ENCODE results near the gene SEBOX. TPM values are rescaled to one million over a fixed set of nuclear protein-coding genes. Genes with fewer than 3 reads are reported as not detected.
A peak's percentile ranks its signal among the peaks of the same experiment; 100 is the strongest.

Gene SEBOX
- total and polyA plus RNA-seq, 5 donors = not detected

GRCh38 chr17:28365487-28365886 is 488 bp upstream of the SEBOX start:
- H3K27me3 ChIP-seq (ENCODE audit: control insufficient read depth, insufficient read depth) = no peaks in the 10 kb centered on the region
- no peak overlapping the region for H3K4me3 ChIP-seq (ENCODE audit: low read length)
- ATAC-seq (no peak), DNase-seq (no peak)
- H3K4me1 ChIP-seq (ENCODE audit: control insufficient read depth, insufficient read depth, low read length) = peaks cover 7% of the 10 kb centered on the region
- H3K9me3 ChIP-seq (ENCODE audit: control insufficient read depth, low read length) = no peaks in the 10 kb centered on the region
- 86% methylated on average over 3 of the region's 3 CpGs for WGBS
- no peak overlapping the region for H3K27ac ChIP-seq (ENCODE audit: low read length)
- intact Hi-C loops (cut with DNase I) = no loop called here

- no peak for ATAC-seq
- Histone ChIP-seq H3K27me3 (ENCODE audit: control insufficient read depth, insufficient read depth) (no peaks in the 10 kb centered on the region), H3K4me1 (ENCODE audit: control insufficient read depth, insufficient read depth, low read length) (no peaks in the 10 kb centered on the region), H3K4me3 (ENCODE audit: low read length) (no peak overlapping the region), H3K27ac (ENCODE audit: low read length) (no peak overlapping the region), H3K9me3 (ENCODE audit: control insufficient read depth, low read length) (no peaks in the 10 kb centered on the region)
- WGBS = 90% methylated on average over 8 of the region's 8 CpGs
- intact Hi-C loops (cut with DNase I) = no loop called here
- DNase-seq = no peak
Measured at GRCh38 chr17:28363776-28364650, 986 bp downstream of the SEBOX start.

- Histone ChIP-seq H3K27me3 (ENCODE audit: control insufficient read depth, insufficient read depth) (no peaks in the 10 kb centered on the region), H3K9me3 (ENCODE audit: control insufficient read depth, low read length) (no peaks in the 10 kb centered on the region), H3K4me3 (ENCODE audit: low read length) (no peak overlapping the region), H3K4me1 (ENCODE audit: control insufficient read depth, insufficient read depth, low read length) (no peaks in the 10 kb centered on the region), H3K27ac (ENCODE audit: low read length) (no peak overlapping the region)
- ATAC-seq = no peak
- no peak for DNase-seq
- intact Hi-C loops (cut with DNase I) = no loop called here
- WGBS = 90% methylated on average over 5 of the region's 5 CpGs
Measured at GRCh38 chr17:28363186-28363585, 1.8 kb downstream of the SEBOX start.

GRCh38 chr17:28357901-28358197 is 7.2 kb downstream of the SEBOX start:
- WGBS = 8% methylated on average over 4 of the region's 4 CpGs
- DNase-seq = no peak
- peak overlapping the region; percentile 71 for H3K27ac ChIP-seq (ENCODE audit: low read length)

GRCh38 chr17:28357061-28357900 is 7.7 kb downstream of the SEBOX start, which contains the start of gene POLDIP2:
TSS of gene POLDIP2 (minus strand) at chr17:28357527. CDS start at chr17:28357448, 79 bp downstream.
- under 1% methylated on average over 80 of the region's 80 CpGs for whole genome bisulfite sequencing
- Histone ChIP-seq H3K4me1 (ENCODE audit: control insufficient read depth, insufficient read depth, low read length) (no peaks in the 10 kb centered on the region), H3K9me3 (ENCODE audit: control insufficient read depth, low read length) (no peaks in the 10 kb centered on the region), H3K27ac (ENCODE audit: low read length) (peak within 1 kb of the TSS; percentile 71), H3K27me3 (ENCODE audit: control insufficient read depth, insufficient read depth) (no peaks in the 10 kb centered on the region), H3K4me3 (ENCODE audit: low read length) (peak within 1 kb of the TSS; percentile 92)
- intact Hi-C loops (cut with DNase I) = no loop called here
- DNase-seq = peak; percentile 95 to 99 (median 98)
- peak; percentile 99 for ATAC-seq

More at GRCh38 chr17:28357901-28358197, 7.2 kb downstream of the SEBOX start:
- intact Hi-C loops (cut with DNase I) = no loop called here
- ATAC-seq = no peak
- no peaks in the 10 kb centered on the region for H3K4me1 ChIP-seq (ENCODE audit: control insufficient read depth, insufficient read depth, low read length)
- H3K27me3 ChIP-seq (ENCODE audit: control insufficient read depth, insufficient read depth) = no peaks in the 10 kb centered on the region
- H3K9me3 ChIP-seq (ENCODE audit: control insufficient read depth, low read length) = no peaks in the 10 kb centered on the region
- peak overlapping the region; percentile 92 for H3K4me3 ChIP-seq (ENCODE audit: low read length)

GRCh38 chr17:28350271-28350670 is 14.7 kb downstream of the SEBOX start:
- no peaks in the 10 kb centered on the region for H3K9me3 ChIP-seq (ENCODE audit: control insufficient read depth, low read length)
- ATAC-seq = no peak
- intact Hi-C loops (cut with DNase I) = no loop called here
- 93% methylated on average over 7 of the region's 7 CpGs for WGBS
- H3K4me3 ChIP-seq (ENCODE audit: low read length) = no peak overlapping the region
- H3K27ac ChIP-seq (ENCODE audit: low read length) = no peak overlapping the region
- H3K27me3 ChIP-seq (ENCODE audit: control insufficient read depth, insufficient read depth) = no peaks in the 10 kb centered on the region
- H3K4me1 ChIP-seq (ENCODE audit: control insufficient read depth, insufficient read depth, low read length) = peaks cover 2% of the 10 kb centered on the region
- no peak for DNase-seq

GRCh38 chr17:28348979-28349378 is 16.0 kb downstream of the SEBOX start:
- Histone ChIP-seq H3K4me1 (ENCODE audit: control insufficient read depth, insufficient read depth, low read length) (peaks cover 2% of the 10 kb centered on the region), H3K9me3 (ENCODE audit: control insufficient read depth, low read length) (no peaks in the 10 kb centered on the region), H3K27me3 (ENCODE audit: control insufficient read depth, insufficient read depth) (no peaks in the 10 kb centered on the region), H3K27ac (ENCODE audit: low read length) (no peak overlapping the region), H3K4me3 (ENCODE audit: low read length) (no peak overlapping the region)
- DNase-seq = no peak
- intact Hi-C loops (cut with DNase I) = no loop called here
- 81% methylated on average over 3 of the region's 3 CpGs for WGBS
- peak in 1 of 2 donors; percentile 21 for ATAC-seq

GRCh38 chr17:28347261-28347891 is 17.6 kb downstream of the SEBOX start:
- H3K27me3 ChIP-seq (ENCODE audit: control insufficient read depth, insufficient read depth) = no peaks in the 10 kb centered on the region
- peaks cover 2% of the 10 kb centered on the region for H3K4me1 ChIP-seq (ENCODE audit: control insufficient read depth, insufficient read depth, low read length)
- no peak for DNase-seq
- no peaks in the 10 kb centered on the region for H3K9me3 ChIP-seq (ENCODE audit: control insufficient read depth, low read length)
- H3K27ac ChIP-seq (ENCODE audit: low read length) = peak overlapping the region; percentile 14
- WGBS = 71% methylated on average over 8 of the region's 8 CpGs
- intact Hi-C loops (cut with DNase I) = no loop called here
- ATAC-seq = peak; percentile 14 to 18
- no peak overlapping the region for H3K4me3 ChIP-seq (ENCODE audit: low read length)

- WGBS = 53% methylated on average over 7 of the region's 7 CpGs
- Histone ChIP-seq H3K27me3 (ENCODE audit: control insufficient read depth, insufficient read depth) (no peaks in the 10 kb centered on the region), H3K9me3 (ENCODE audit: control insufficient read depth, low read length) (no peaks in the 10 kb centered on the region), H3K27ac (ENCODE audit: low read length) (no peak overlapping the region), H3K4me1 (ENCODE audit: control insufficient read depth, insufficient read depth, low read length) (peaks cover 2% of the 10 kb centered on the region), H3K4me3 (ENCODE audit: low read length) (no peak overlapping the region)
- ATAC-seq (peak; percentile 34 to 44), DNase-seq (peak in 1 of 3 donors; percentile 70)
- intact Hi-C loops (cut with DNase I) = no loop called here
Measured at GRCh38 chr17:28346746-28347246, 18.2 kb downstream of the SEBOX start.

GRCh38 chr17:28346199-28346580 is 18.8 kb downstream of the SEBOX start:
- WGBS = 70% methylated on average over 2 of the region's 2 CpGs
- DNase-seq (no peak), ATAC-seq (no peak)
- H3K9me3 ChIP-seq (ENCODE audit: control insufficient read depth, low read length) = no peaks in the 10 kb centered on the region
- H3K27me3 ChIP-seq (ENCODE audit: control insufficient read depth, insufficient read depth) = no peaks in the 10 kb centered on the region
- H3K4me1 ChIP-seq (ENCODE audit: control insufficient read depth, insufficient read depth, low read length) = peaks cover 2% of the 10 kb centered on the region
- no peak overlapping the region for H3K27ac ChIP-seq (ENCODE audit: low read length)
- no peak overlapping the region for H3K4me3 ChIP-seq (ENCODE audit: low read length)
- intact Hi-C loops (cut with DNase I) = no loop called here

Measured in right cardiac atrium (tissue), 5 donors.